ENCODE results near the gene AIG1.

AIG1 gene

DNA sequence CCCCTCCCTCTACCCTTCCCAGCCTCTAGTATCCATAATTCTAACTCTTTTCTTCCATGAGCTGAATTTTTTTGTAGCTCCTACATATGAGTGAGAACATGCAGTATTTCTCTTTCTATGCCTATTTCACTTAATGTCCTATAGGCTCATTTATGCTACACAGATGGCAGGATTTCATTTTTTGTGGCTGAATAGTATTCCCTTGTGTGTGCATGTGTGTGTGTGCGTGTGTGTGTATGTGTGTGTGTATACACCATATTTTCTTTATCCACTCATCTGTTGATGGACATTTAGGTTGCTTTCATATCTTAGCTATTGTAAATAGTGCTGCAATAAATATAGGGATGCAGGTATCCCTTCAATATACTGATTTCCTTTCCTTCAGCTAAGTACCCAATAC lies 288.8 kb downstream of the AIG1 start:
- H3K4me3 Mint-ChIP-seq: no peak overlapping the region
- H3K9me3 Mint-ChIP-seq: peaks cover 0 to 7% of the 10 kb centered on the region in 2 donors

DNA sequence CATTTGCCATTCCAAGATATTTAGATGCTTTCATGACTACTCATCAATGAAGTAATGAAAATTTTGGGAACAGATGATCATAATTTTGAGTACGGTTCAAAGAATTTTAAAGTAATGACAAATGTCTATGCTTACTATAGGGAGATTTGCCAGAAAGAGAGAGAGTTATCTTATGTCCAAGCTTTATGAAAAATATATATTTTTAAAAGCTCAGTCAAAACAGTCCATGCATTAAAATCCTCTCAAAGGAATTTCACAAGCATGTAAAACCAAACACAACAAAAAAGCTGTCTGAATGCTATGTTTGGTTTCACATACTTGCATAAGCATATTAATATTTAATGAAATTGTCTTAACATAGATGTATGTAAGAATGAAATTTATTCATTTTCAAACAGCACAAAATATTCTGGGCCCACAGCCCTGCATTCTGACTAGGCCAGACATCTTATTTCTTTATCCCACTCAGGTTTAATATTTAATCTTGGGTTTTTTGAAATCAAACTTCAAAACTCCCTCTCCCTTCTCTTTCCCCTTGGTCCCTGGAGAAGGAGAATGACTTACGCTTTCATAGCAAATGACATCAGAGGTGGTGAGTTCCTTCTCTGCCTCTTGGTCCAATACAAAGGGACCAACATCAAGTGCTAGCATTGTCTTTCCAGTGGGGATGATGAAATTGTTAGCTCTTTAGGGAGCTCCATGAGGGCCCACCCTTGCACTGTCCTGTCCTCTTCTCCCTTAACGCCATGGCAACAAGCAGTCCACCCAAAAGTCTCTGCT lies 295.6 kb downstream of the AIG1 start:
- Mint-ChIP-seq H3K4me1 (ENCODE audit: low read depth in 2 of 2) (no peaks in the 10 kb centered on the region), H3K27me3 (peaks cover 0 to 26% of the 10 kb centered on the region in 2 donors)
- DNase-seq: no peak

More for the DNA sequence above, 288.8 kb downstream of the AIG1 start:
- DNase-seq: no peak
- Mint-ChIP-seq H3K27ac (no peak overlapping the region), H3K4me1 (ENCODE audit: low read depth in 2 of 2) (no peaks in the 10 kb centered on the region), H3K27me3 (peaks cover 0 to 6% of the 10 kb centered on the region in 2 donors), H3K36me3 (ENCODE audit: insufficient read depth) (no peaks in the 10 kb centered on the region)
- no peak for ATAC-seq (replicated peaks)

DNA sequence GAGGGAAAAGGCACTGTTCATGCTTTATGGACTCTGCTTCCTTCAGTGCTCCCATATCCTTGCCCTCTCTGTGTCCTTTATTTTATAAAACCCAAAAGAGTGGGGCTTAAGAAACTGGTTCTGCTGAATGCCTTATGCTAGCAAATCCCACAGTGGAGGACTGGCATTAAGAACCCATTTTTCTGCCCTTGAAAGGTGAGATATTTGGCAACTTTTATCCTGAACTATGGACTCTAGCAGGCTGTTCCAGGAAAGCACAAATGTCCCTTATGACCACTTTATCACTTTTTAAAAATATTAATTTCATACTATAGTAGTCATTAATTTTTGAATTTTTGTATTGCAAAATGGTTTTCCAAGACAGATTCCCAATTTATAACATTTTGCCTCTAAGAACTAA lies 296.5 kb downstream of the AIG1 start:
- Mint-ChIP-seq H3K27ac (no peak overlapping the region), H3K36me3 (ENCODE audit: insufficient read depth) (no peaks in the 10 kb centered on the region), H3K27me3 (peaks cover 0 to 26% of the 10 kb centered on the region in 2 donors), H3K4me1 (ENCODE audit: low read depth in 2 of 2) (no peaks in the 10 kb centered on the region), H3K9me3 (peaks cover 2 to 7% of the 10 kb centered on the region in 2 donors), H3K4me3 (no peak overlapping the region)
- no peak for ATAC-seq (replicated peaks)
- no peak for DNase-seq

More for the DNA sequence above, 295.6 kb downstream of the AIG1 start:
- Mint-ChIP-seq H3K36me3 (ENCODE audit: insufficient read depth) (no peaks in the 10 kb centered on the region), H3K9me3 (peaks cover 2 to 7% of the 10 kb centered on the region in 2 donors), H3K27ac (no peak overlapping the region), H3K4me3 (no peak overlapping the region)
- ATAC-seq (replicated peaks): no peak

DNA sequence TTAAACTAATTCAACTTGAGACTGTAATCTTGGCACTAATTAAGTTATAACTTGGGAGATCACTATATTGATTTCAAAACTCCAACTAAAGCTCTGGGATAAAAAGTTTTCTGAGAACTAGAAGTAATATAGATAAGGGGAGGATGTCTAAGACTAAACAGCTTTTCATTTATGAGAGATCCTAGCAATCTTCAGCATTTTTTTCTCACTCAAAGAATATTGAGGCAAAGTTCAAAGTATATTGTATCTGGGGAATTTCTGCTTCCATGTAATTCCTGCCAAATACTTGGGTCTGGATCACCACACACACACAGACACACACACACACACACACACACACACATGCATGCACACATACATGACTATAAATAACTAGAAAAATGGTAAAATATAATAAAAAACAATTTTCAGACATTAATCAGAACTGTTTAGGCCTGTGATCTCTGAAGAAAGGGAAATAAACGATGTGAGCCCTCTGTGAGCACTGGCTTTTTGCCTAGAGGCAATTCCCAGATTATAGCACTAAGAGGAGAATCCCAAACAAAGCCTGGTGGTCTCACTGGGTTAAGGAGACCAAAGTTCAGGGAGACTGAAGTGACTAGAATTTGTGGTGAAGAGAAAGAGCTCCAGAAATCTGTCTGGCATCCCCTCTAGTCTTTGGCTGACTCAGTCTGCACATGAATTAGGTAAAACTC lies 297.0 kb downstream of the AIG1 start:
- peaks cover 2 to 7% of the 10 kb centered on the region in 2 donors for H3K9me3 Mint-ChIP-seq
- no peak overlapping the region for H3K4me3 Mint-ChIP-seq
- ATAC-seq (replicated peaks) (no peak), DNase-seq (no peak)
- H3K27me3 Mint-ChIP-seq: peaks cover 0 to 26% of the 10 kb centered on the region in 2 donors
- H3K4me1 Mint-ChIP-seq (ENCODE audit: low read depth in 2 of 2): no peaks in the 10 kb centered on the region
- no peak overlapping the region for H3K27ac Mint-ChIP-seq
- no peaks in the 10 kb centered on the region for H3K36me3 Mint-ChIP-seq (ENCODE audit: insufficient read depth)

GRCh38 chr6:143361536-143362191 lies 301.0 kb downstream of the AIG1 start:
- Mint-ChIP-seq H3K4me1 (ENCODE audit: low read depth in 2 of 2) (no peaks in the 10 kb centered on the region), H3K27me3 (peaks cover 0 to 20% of the 10 kb centered on the region in 2 donors), H3K9me3 (no peaks in the 10 kb centered on the region), H3K4me3 (no peak overlapping the region), H3K27ac (no peak overlapping the region), H3K36me3 (ENCODE audit: insufficient read depth) (no peaks in the 10 kb centered on the region)
- no peak for DNase-seq
- ATAC-seq (replicated peaks): no peak

DNA sequence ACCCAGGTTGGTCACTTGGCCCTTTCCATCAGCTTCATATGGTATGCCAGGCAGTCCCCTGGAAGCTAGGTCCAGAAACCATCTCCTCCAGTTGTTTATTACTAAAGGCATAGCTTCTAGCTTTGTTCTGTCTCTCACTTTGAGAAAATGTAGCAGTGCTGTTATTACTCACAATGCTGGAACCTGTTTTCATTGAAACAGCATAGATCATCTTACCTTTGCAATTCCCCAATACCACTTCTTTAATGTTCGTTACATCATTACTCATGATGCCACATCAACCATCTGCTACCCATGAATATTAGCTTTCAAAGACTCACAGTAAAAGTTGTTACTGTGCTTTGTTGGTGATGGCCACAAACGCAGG lies 301.5 kb downstream of the AIG1 start:
- no peaks in the 10 kb centered on the region for H3K4me1 Mint-ChIP-seq (ENCODE audit: low read depth in 2 of 2)
- H3K9me3 Mint-ChIP-seq: no peaks in the 10 kb centered on the region
- no peak overlapping the region for H3K4me3 Mint-ChIP-seq
- peaks cover 0 to 20% of the 10 kb centered on the region in 2 donors for H3K27me3 Mint-ChIP-seq
- ATAC-seq (replicated peaks): no peak
- no peak overlapping the region for H3K27ac Mint-ChIP-seq
- H3K36me3 Mint-ChIP-seq (ENCODE audit: insufficient read depth): no peaks in the 10 kb centered on the region
- DNase-seq: no peak

- H3K27ac Mint-ChIP-seq: no peak overlapping the region
- H3K4me3 Mint-ChIP-seq: no peak overlapping the region
- no peak for ATAC-seq (replicated peaks)
- no peaks in the 10 kb centered on the region for H3K4me1 Mint-ChIP-seq (ENCODE audit: low read depth in 2 of 2)
- H3K36me3 Mint-ChIP-seq (ENCODE audit: insufficient read depth): no peaks in the 10 kb centered on the region
- no peak for DNase-seq
- peaks cover 0 to 9% of the 10 kb centered on the region in 2 donors for H3K27me3 Mint-ChIP-seq
- no peaks in the 10 kb centered on the region for H3K9me3 Mint-ChIP-seq
These were observed 302.6 kb downstream of the AIG1 start for GRCh38 chr6:143363299-143363698.

GRCh38 chr6:143368426-143368825 lies 307.7 kb downstream of the AIG1 start:
- no peaks in the 10 kb centered on the region for H3K4me1 Mint-ChIP-seq (ENCODE audit: low read depth in 2 of 2)
- H3K4me3 Mint-ChIP-seq: no peak overlapping the region
- ATAC-seq (replicated peaks) (no peak), DNase-seq (no peak)
- no peak overlapping the region for H3K27ac Mint-ChIP-seq
- H3K9me3 Mint-ChIP-seq: no peaks in the 10 kb centered on the region
- no peaks in the 10 kb centered on the region for H3K36me3 Mint-ChIP-seq (ENCODE audit: insufficient read depth)
- H3K27me3 Mint-ChIP-seq: peaks cover 0 to 6% of the 10 kb centered on the region in 2 donors

DNA sequence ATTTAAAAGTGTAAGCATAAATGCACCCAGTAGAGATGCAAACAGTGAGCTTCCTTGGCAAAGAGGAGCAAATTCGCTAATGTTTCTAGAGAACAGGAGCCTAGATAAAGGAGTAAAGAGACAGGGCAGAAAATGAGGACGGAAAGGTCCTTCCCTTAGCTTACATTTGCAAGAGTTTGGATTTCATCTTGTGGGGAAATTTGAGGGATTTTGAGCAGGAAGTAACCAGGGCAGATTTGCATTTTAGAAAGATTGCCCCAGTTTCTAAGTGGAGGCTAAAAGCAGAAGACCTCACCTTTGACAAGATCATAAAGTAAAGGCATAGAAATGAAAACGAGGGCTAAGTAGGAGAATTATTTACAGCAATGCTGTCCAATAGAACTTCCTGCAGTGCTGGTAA lies 309.3 kb downstream of the AIG1 start:
- Mint-ChIP-seq H3K4me3 (no peak overlapping the region), H3K27me3 (peaks cover 0 to 6% of the 10 kb centered on the region in 2 donors), H3K27ac (no peak overlapping the region), H3K36me3 (ENCODE audit: insufficient read depth) (no peaks in the 10 kb centered on the region), H3K9me3 (no peaks in the 10 kb centered on the region), H3K4me1 (ENCODE audit: low read depth in 2 of 2) (peaks cover 2 to 3% of the 10 kb centered on the region in 2 donors)
- ATAC-seq (replicated peaks) (no peak), DNase-seq (no peak)

DNA sequence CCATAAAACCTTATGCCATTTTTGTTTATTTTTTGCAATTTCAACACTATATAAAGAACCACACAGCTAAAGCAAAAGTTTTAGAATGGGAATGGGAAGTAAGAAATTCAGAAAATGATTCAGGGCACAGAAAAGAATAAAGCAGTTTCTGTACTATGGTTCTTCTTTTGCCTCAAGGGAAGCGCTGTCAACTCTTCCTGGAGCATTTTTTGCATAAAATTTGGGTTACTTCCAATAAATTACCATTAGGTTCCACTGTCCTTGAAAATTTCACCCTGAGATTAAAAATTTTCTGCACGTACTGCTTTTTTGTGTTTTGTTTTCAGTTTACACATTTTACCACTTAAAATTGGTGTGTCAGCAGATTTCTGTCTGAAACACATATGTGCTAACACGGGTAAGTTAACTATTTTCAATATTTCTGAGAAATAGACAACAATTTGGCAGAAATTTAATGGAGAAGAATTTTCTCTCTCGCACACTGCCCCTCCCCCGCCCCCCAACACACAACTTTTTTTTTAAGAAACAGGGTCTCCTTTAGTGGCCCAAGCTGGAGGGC lies 310.2 kb downstream of the AIG1 start:
- H3K36me3 Mint-ChIP-seq (ENCODE audit: insufficient read depth): no peaks in the 10 kb centered on the region
- DNase-seq (no peak), ATAC-seq (replicated peaks) (no peak)
- peaks cover 2 to 3% of the 10 kb centered on the region in 2 donors for H3K4me1 Mint-ChIP-seq (ENCODE audit: low read depth in 2 of 2)
- peaks cover 0 to 6% of the 10 kb centered on the region in 2 donors for H3K27me3 Mint-ChIP-seq
- H3K27ac Mint-ChIP-seq: no peak overlapping the region
- H3K4me3 Mint-ChIP-seq: no peak overlapping the region
- no peaks in the 10 kb centered on the region for H3K9me3 Mint-ChIP-seq

DNA sequence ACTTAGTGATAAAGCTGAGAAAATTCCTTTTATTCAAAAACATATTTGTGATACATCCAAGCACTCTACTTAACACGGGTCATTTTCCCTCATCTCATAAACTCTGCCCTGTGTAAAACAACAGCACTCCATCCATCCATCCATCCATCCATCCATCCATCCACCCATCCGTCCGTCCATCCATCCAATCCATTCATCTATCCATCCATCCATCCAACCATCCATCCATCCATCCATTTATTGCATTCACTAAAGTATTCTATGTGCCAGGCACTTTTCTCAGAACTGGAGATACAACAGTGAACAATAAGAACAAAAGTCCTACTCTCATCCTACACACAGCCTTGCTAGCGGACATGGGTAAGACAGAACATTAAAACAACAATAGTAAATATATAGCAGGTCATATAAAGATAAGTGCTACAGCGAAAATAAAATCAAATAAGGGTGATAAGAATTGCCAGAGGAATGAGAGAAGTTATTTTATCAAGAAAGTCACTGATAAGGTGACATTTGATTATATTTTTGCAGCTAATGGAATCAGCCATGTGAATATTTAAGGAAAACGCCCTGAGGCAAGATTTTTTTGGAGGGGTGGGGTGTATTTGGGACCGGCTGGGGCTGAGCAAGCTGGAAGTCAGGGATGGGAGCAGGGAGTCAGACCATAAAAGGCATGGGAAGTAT lies 311.7 kb downstream of the AIG1 start:
- no peak for ATAC-seq (replicated peaks)
- DNase-seq: no peak
- Mint-ChIP-seq H3K27ac (no peak overlapping the region), H3K36me3 (ENCODE audit: insufficient read depth) (no peaks in the 10 kb centered on the region), H3K4me1 (ENCODE audit: low read depth in 2 of 2) (peaks cover 2 to 3% of the 10 kb centered on the region in 2 donors), H3K9me3 (no peaks in the 10 kb centered on the region), H3K4me3 (no peak overlapping the region), H3K27me3 (peaks cover 0 to 6% of the 10 kb centered on the region in 2 donors)

DNA sequence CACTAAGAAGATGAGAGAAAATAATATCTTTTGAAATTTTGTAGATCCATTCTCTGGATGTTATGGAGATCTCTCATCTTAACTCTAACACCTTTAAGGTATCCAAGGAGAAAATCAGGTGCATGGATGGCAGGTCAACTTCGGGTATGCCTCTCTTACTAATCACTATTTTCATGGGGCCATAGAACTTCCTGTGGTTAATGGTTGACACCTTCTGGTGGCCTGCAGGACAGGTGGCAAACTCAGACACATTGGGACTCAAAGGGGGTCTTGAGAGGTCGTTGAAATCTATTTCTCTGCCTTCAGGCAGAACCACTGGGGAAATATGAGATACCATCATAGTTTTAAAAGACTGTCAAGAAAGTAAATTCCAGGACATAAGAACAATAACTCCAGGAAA lies 313.3 kb downstream of the AIG1 start:
- peaks cover 1 to 9% of the 10 kb centered on the region in 2 donors for H3K27me3 Mint-ChIP-seq
- H3K9me3 Mint-ChIP-seq: no peaks in the 10 kb centered on the region
- ATAC-seq (replicated peaks) (no peak), DNase-seq (no peak)
- no peak overlapping the region for H3K27ac Mint-ChIP-seq
- peaks cover 2 to 3% of the 10 kb centered on the region in 2 donors for H3K4me1 Mint-ChIP-seq (ENCODE audit: low read depth in 2 of 2)
- no peak overlapping the region for H3K4me3 Mint-ChIP-seq
- H3K36me3 Mint-ChIP-seq (ENCODE audit: insufficient read depth): no peaks in the 10 kb centered on the region

- Mint-ChIP-seq H3K27ac (no peak overlapping the region), H3K4me1 (ENCODE audit: low read depth in 2 of 2) (peaks cover 2 to 3% of the 10 kb centered on the region in 2 donors), H3K27me3 (peaks cover 6 to 15% of the 10 kb centered on the region in 2 donors), H3K36me3 (ENCODE audit: insufficient read depth) (no peaks in the 10 kb centered on the region), H3K4me3 (no peak overlapping the region), H3K9me3 (no peaks in the 10 kb centered on the region)
- DNase-seq: no peak
- ATAC-seq (replicated peaks): no peak
These were observed 314.4 kb downstream of the AIG1 start for GRCh38 chr6:143375022-143375585.

All from effector memory CD8-positive, alpha-beta T cell (primary cell).